ENCODE data around the gene EFNA5.

EFNA5 gene

GRCh38 chr5:107415762-107416161 is 255.0 kb downstream of the EFNA5 start:
- DNase-seq = no peak

GRCh38 chr5:107414802-107415201 is 255.9 kb downstream of the EFNA5 start:
- no peak for DNase-seq

GRCh38 chr5:107413754-107414153 is 257.0 kb downstream of the EFNA5 start:
- DNase-seq = no peak

- DNase-seq = no peak
Observed at GRCh38 chr5:107408564-107408963, 262.2 kb downstream of the EFNA5 start.

- DNase-seq = no peak
Observed at GRCh38 chr5:107407713-107408298, 262.9 kb downstream of the EFNA5 start.

GRCh38 chr5:107404595-107405374 is 266.0 kb downstream of the EFNA5 start:
- no peak for DNase-seq

GRCh38 chr5:107403228-107403953 is 267.3 kb downstream of the EFNA5 start:
- no peak for DNase-seq

- DNase-seq = no peak
Observed at GRCh38 chr5:107402434-107403227, 268.1 kb downstream of the EFNA5 start.

GRCh38 chr5:107401470-107402122 is 269.1 kb downstream of the EFNA5 start:
- DNase-seq = no peak

GRCh38 chr5:107400328-107400727 is 270.4 kb downstream of the EFNA5 start:
- DNase-seq = no peak

- DNase-seq = no peak
Observed at GRCh38 chr5:107398703-107399102, 272.0 kb downstream of the EFNA5 start.

- no peak for DNase-seq
Observed at GRCh38 chr5:107396351-107396690, 274.4 kb downstream of the EFNA5 start.

GRCh38 chr5:107395632-107396350 is 274.9 kb downstream of the EFNA5 start:
- no peak for DNase-seq

- DNase-seq = no peak
Observed at GRCh38 chr5:107393851-107394250, 276.9 kb downstream of the EFNA5 start.

GRCh38 chr5:107391787-107392186 is 278.9 kb downstream of the EFNA5 start:
- no peak for DNase-seq

- no peak for DNase-seq
Observed at GRCh38 chr5:107389775-107390148, 281.0 kb downstream of the EFNA5 start.

- DNase-seq = no peak
Observed at GRCh38 chr5:107389130-107389774, 281.5 kb downstream of the EFNA5 start.

- DNase-seq = no peak
Observed at GRCh38 chr5:107388141-107388861, 282.4 kb downstream of the EFNA5 start.

- no peak for DNase-seq
Observed at GRCh38 chr5:107387526-107388140, 283.1 kb downstream of the EFNA5 start.

- DNase-seq = no peak
Observed at GRCh38 chr5:107385708-107386107, 285.0 kb downstream of the EFNA5 start.
